Parathyroid adenoma (tissue), 2 donors: Measurements from ENCODE around the gene DUSP28.

Source experiments
- H2AFZ ChIP-seq: fragments of 300-600 bp; sonication (generic); one replicate; pipeline ENCODE4 v1.7.0; 2017; ENCODE audit warnings: antibody characterized with exemption, mild to moderate bottlenecking
- H3K27ac ChIP-seq: fragments of 300-600 bp; sonication (generic); one replicate; pipeline ENCODE4 v1.7.0; 2017
- H3K27me3 ChIP-seq: fragments of 300-600 bp; sonication (generic); one replicate; pipeline ENCODE4 v1.7.0; 2017; ENCODE audit warnings: low read length; ENCODE audit not compliant: control insufficient read depth, insufficient read depth
- H3K36me3 ChIP-seq: fragments of 300-600 bp; sonication (generic); one replicate; pipeline ENCODE4 v1.7.0; 2017; ENCODE audit warnings: low read length; ENCODE audit not compliant: control insufficient read depth, insufficient read depth
- H3K4me1 ChIP-seq: fragments of 300-600 bp; sonication (generic); one replicate; pipeline ENCODE4 v1.7.0; 2017; ENCODE audit warnings: control low read depth
- H3K4me2 ChIP-seq: fragments of 300-600 bp; sonication (generic); one replicate; pipeline ENCODE4 v1.7.0; 2017; ENCODE audit warnings: low read length
- H3K4me3 ChIP-seq: fragments of 300-600 bp; sonication (generic); one replicate; pipeline ENCODE4 v1.7.0; 2017; ENCODE audit warnings: low read depth, low read length
- H3K79me2 ChIP-seq: fragments of 300-600 bp; sonication (generic); one replicate; pipeline ENCODE4 v1.7.0; 2017; ENCODE audit warnings: control low read depth
- H3K9ac ChIP-seq: fragments of 300-600 bp; sonication (generic); one replicate; pipeline ENCODE4 v1.7.0; 2017; ENCODE audit warnings: mild to moderate bottlenecking
- H3K9me3 ChIP-seq: fragments of 300-600 bp; sonication (generic); one replicate; pipeline ENCODE4 v1.7.0; 2017; ENCODE audit warnings: low read length; ENCODE audit not compliant: control insufficient read depth
- CTCF ChIP-seq: fragments of 300-600 bp; sonication (generic); IDR thresholded peaks from one replicate; pipeline ENCODE4 v1.7.0; 2017; ENCODE audit warnings: antibody characterized with exemption, mild to moderate bottlenecking
- donor health status: primary hyperparathyroidism.

The DUSP28 gene

GRCh38 chr2:240539906-240540305 lies 20.3 kb upstream of the DUSP28 start:
- Histone ChIP-seq H3K27me3 (no peaks in the 10 kb centered on the region), H3K9ac (no peak overlapping the region), H3K4me1 (no peaks in the 10 kb centered on the region), H3K4me2 (no peak overlapping the region), H3K36me3 (no peaks in the 10 kb centered on the region), H2AFZ (no peak overlapping the region), H3K9me3 (no peaks in the 10 kb centered on the region), H3K27ac (no peak overlapping the region), H3K79me2 (no peaks in the 10 kb centered on the region), H3K4me3 (no peak overlapping the region)
- no peak for TF ChIP-seq CTCF

- H2AFZ ChIP-seq = no peak overlapping the region
- H3K27me3 ChIP-seq = no peaks in the 10 kb centered on the region
- H3K9ac ChIP-seq = no peak overlapping the region
- no peaks in the 10 kb centered on the region for H3K4me1 ChIP-seq
- H3K27ac ChIP-seq = no peak overlapping the region
- H3K36me3 ChIP-seq = no peaks in the 10 kb centered on the region
- no peak overlapping the region for H3K4me3 ChIP-seq
- TF ChIP-seq CTCF = no peak
- no peak overlapping the region for H3K4me2 ChIP-seq
- H3K9me3 ChIP-seq = no peaks in the 10 kb centered on the region
- peaks cover 16% of the 10 kb centered on the region for H3K79me2 ChIP-seq
These were observed 8.9 kb upstream of the DUSP28 start for GRCh38 chr2:240551288-240551687.

DNA sequence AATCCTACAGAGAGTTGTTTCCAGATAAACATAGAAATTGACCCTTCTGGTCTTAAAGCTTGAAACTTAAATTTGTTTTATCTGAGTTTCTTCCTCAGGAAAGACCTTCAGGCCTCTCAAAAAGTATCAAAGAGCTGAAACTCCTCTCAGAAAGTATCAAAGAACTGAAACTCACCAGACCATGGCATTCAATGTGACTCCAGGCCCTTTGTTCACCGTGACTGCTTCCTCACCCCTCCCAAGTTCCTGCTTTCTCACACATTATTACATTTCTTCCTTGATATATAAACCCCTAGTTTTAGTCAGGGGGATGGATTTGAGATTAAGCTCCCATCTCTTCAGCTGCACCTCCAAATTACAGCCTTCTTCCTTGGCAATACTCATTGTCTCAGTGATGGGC lies 8.3 kb upstream of the DUSP28 start:
- no peak overlapping the region for H3K9ac ChIP-seq
- H3K9me3 ChIP-seq = no peaks in the 10 kb centered on the region
- H3K79me2 ChIP-seq = peaks cover 20% of the 10 kb centered on the region
- TF ChIP-seq CTCF = no peak
- no peak overlapping the region for H3K4me3 ChIP-seq
- H3K27ac ChIP-seq = no peak overlapping the region
- no peaks in the 10 kb centered on the region for H3K4me1 ChIP-seq
- no peaks in the 10 kb centered on the region for H3K36me3 ChIP-seq
- H2AFZ ChIP-seq = no peak overlapping the region
- H3K27me3 ChIP-seq = no peaks in the 10 kb centered on the region
- H3K4me2 ChIP-seq = no peak overlapping the region

DNA sequence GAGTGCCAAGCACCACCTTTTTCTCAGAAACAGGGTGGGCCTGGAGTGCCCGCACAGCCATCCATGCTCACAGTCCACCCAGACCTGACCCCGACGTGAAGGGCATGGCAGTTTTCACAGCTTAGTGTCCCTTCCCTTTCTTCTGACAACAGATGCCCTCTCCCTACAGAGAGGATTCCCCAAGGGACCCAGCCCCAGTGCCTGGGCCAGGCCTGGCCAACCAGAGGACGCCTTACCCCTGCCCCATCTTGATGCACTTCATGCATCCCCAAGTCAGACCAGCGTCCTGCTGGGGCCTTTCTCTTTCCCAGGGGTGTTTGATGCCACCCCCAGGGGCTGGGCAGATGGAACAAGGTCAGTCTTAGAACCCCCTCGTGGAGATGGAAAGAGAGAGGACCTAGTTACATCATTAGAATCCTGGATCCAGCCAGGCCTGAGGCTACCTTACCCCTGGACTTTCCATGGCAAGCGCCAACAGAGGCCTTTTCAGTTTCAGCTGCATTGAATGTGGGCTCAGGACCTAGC lies 6.1 kb upstream of the DUSP28 start:
- Histone ChIP-seq H3K4me2 (no peak overlapping the region), H3K36me3 (no peaks in the 10 kb centered on the region), H2AFZ (no peak overlapping the region), H3K4me3 (no peak overlapping the region), H3K79me2 (peaks cover 35% of the 10 kb centered on the region), H3K27me3 (no peaks in the 10 kb centered on the region), H3K9ac (no peak overlapping the region), H3K4me1 (peaks cover 3% of the 10 kb centered on the region), H3K27ac (no peak overlapping the region), H3K9me3 (no peaks in the 10 kb centered on the region)
- no peak for TF ChIP-seq CTCF

- H3K27me3 ChIP-seq = no peaks in the 10 kb centered on the region
- H3K36me3 ChIP-seq = no peaks in the 10 kb centered on the region
- TF ChIP-seq CTCF = no peak
- H3K4me3 ChIP-seq = no peak overlapping the region
- H3K27ac ChIP-seq = no peak overlapping the region
- H3K4me1 ChIP-seq = peaks cover 10% of the 10 kb centered on the region
- H2AFZ ChIP-seq = no peak overlapping the region
- H3K9ac ChIP-seq = no peak overlapping the region
- no peaks in the 10 kb centered on the region for H3K9me3 ChIP-seq
- no peak overlapping the region for H3K4me2 ChIP-seq
- peaks cover 35% of the 10 kb centered on the region for H3K79me2 ChIP-seq
These were observed 5.2 kb upstream of the DUSP28 start for GRCh38 chr2:240554767-240555493.
